Smooth muscle cell (in vitro differentiated cells): ENCODE measurements around the gene MEN1. TPM values are rescaled to one million over a fixed set of nuclear protein-coding genes. Genes with fewer than 3 reads are reported as not detected.

Experiments used
- DNase-seq: peaks from one replicate; lab custom pipeline; 2025; ENCODE audit not compliant: unreplicated experiment; lab: John Stamatoyannopoulos, UW
- H2AFZ ChIP-seq: fragments of 200-600 bp; sonication (generic); 2 replicates; pipeline ENCODE4 v1.6.0; 2016; ENCODE audit warnings: antibody characterized with exemption, low read depth, mild to moderate bottlenecking
- H3F3A ChIP-seq: fragments of 200-600 bp; sonication (generic); 2 replicates; pipeline ENCODE4 v1.6.0; 2017; ENCODE audit warnings: antibody characterized with exemption, low read depth
- H3K27ac ChIP-seq: fragments of 200-600 bp; sonication (generic); 2 replicates; pipeline ENCODE4 v1.5.1; 2016; ENCODE audit warnings: low read depth, mild to moderate bottlenecking
- H3K27me3 ChIP-seq: fragments of 200-600 bp; sonication (generic); 2 replicates; pipeline ENCODE4 v1.6.1; 2016; ENCODE audit warnings: low read depth, mild to moderate bottlenecking
- H3K36me3 ChIP-seq: fragments of 200-600 bp; sonication (generic); 2 replicates; pipeline ENCODE4 v1.5.1; 2016; ENCODE audit warnings: low read depth
- H3K4me1 ChIP-seq: fragments of 200-600 bp; sonication (generic); 2 replicates; pipeline ENCODE4 v1.5.1; 2016; ENCODE audit warnings: low read depth
- H3K4me2 ChIP-seq: fragments of 200-600 bp; sonication (generic); 2 replicates; pipeline ENCODE4 v1.6.0; 2016; ENCODE audit warnings: mild to moderate bottlenecking
- H3K4me3 ChIP-seq: fragments of 200-600 bp; sonication (generic); 2 replicates; pipeline ENCODE4 v1.5.1; 2016; ENCODE audit warnings: mild to moderate bottlenecking
- H3K79me2 ChIP-seq: fragments of 200-600 bp; sonication (generic); 2 replicates; pipeline ENCODE4 v1.6.0; 2016; ENCODE audit warnings: low read depth, mild to moderate bottlenecking
- H3K9ac ChIP-seq: fragments of 200-600 bp; sonication (generic); 2 replicates; pipeline ENCODE4 v1.6.0; 2016; ENCODE audit warnings: low read depth
- H3K9me3 ChIP-seq: fragments of 200-600 bp; sonication (generic); replicated peaks from 2 replicates; pipeline ENCODE4 v1.5.1; 2016; ENCODE audit warnings: low read depth
- H4K20me1 ChIP-seq: fragments of 200-600 bp; sonication (generic); 2 replicates; pipeline ENCODE4 v1.6.0; 2016; ENCODE audit warnings: low read depth
- WGBS: methylation state at CpG from one replicate; pipeline ENCODE4 v1.1.7; 2016; ENCODE audit warnings: low lambda C conversion rate; 5-methylcytosine and 5-hydroxymethylcytosine counted together
- polyA plus RNA-seq: library from polyadenylated mRNA; unstranded; fragments of >200 nt; fragmentation: Nextera tagmentation; extraction: Ambion mirVana; gene quantifications from 2 replicates; pipeline ENCODE4 v1.2.1, GENCODE V29; 2016
- total RNA-seq: library from RNA; depleted of rRNA; stranded (reverse); fragments of >200 nt; gene quantifications from 2 replicates; pipeline ENCODE4 v1.2.3, GENCODE V29; 2014
- TF ChIP-seq, protein P1 (sequence below): fragments of 200-600 bp; sonication (generic); IDR thresholded peaks from 2 replicates; pipeline ENCODE4 v1.5.1; 2017; ENCODE audit warnings: borderline replicate concordance, mild to moderate bottlenecking, antibody characterized with exemption; ENCODE audit not compliant: insufficient read depth, poor library complexity, severe bottlenecking

MEN1 gene
- total and polyA plus RNA-seq, 2 experiments from 2014 or later: 11.6 to 37.3 TPM

DNA sequence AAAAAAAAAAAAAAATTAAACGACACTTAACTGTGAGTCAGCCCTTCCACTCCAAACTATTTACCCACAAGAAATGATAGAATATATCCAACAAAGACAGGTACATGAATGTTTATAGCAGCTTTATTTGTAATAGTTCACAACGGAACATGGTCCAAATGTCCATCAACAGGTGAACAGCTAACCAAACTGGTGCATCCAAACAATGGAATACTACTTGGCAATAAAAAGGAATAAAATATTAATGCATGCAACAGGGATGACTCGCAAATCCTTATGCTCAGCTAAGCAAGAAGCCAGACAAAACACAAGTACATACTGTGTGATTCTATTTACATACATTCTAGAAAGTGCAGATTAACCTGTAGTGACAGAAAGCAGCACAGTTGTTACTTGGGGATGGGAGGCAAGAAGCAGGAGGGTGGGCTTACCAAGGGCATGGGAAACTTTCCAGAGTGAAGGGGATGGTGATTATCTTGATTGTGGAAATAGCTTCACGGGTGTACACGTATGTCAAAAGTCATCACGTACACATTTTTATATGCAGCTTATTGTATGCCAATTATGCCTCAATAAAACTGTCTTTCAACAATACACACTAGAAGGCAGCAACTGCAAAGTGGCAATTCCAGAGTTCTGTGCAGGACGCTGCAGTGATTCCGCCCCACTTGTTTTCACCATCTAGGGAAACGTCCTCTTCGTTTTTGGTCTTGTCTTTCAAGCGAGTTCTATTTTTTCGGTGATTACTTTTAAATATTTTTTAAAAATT lies 25.4 kb downstream of the MEN1 start:
- Histone ChIP-seq H3K4me3 (no peak overlapping the region), H3K36me3 (no peaks in the 10 kb centered on the region), H3K79me2 (no peaks in the 10 kb centered on the region), H2AFZ (no peak overlapping the region), H3K4me2 (no peak overlapping the region), H3F3A (no peaks in the 10 kb centered on the region), H3K9ac (no peak overlapping the region), H4K20me1 (no peaks in the 10 kb centered on the region), H3K27me3 (no peaks in the 10 kb centered on the region), H3K4me1 (no peaks in the 10 kb centered on the region), H3K9me3 (no peaks in the 10 kb centered on the region), H3K27ac (no peak overlapping the region)
- 92% methylated on average over 12 of the region's 12 CpGs for WGBS
- DNase-seq: no peak
- TF ChIP-seq, protein P1, sequence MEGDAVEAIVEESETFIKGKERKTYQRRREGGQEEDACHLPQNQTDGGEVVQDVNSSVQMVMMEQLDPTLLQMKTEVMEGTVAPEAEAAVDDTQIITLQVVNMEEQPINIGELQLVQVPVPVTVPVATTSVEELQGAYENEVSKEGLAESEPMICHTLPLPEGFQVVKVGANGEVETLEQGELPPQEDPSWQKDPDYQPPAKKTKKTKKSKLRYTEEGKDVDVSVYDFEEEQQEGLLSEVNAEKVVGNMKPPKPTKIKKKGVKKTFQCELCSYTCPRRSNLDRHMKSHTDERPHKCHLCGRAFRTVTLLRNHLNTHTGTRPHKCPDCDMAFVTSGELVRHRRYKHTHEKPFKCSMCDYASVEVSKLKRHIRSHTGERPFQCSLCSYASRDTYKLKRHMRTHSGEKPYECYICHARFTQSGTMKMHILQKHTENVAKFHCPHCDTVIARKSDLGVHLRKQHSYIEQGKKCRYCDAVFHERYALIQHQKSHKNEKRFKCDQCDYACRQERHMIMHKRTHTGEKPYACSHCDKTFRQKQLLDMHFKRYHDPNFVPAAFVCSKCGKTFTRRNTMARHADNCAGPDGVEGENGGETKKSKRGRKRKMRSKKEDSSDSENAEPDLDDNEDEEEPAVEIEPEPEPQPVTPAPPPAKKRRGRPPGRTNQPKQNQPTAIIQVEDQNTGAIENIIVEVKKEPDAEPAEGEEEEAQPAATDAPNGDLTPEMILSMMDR: no peak

DNA sequence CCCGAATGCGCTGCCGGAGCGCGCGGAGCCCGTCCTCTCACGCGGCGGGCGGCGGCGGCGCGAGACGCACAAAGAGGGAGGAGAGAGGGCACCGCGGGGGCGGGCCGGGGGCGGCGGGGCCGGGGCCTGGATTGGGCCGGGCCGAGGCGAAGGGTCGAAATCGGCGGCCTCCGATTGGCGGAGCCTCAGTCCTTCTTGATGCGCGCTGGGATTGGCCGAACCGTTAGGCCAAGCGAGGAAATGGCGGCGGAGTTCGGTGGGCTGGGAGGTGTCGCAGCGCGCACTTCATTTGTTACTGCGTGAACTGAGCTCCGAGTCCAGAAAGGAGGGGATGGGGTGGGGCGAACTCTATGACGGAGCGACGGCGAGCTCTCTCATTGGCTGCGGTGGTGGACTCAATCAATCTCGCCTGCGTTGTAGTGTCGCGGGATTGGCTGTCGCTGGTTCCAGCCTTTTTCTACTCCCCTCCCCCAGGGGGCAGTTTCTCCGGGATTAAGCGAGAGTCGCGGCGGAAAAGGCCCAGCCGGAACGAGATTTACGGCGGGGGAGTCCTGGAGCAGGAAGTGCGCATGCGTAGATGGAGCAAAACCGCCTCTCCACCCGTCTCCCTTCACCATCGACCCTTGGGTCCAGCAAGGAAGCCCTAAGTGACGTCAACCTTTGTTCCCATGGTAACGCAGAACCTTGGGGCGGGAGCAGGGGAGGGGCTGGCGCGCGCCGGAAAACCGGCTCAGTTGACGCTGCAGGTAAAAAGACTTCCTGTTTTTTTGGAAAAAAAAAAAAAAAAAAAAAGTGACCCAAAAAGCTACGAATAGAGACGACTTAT lies 31.7 kb downstream of the MEN1 start, which contains the start of gene SF1:
Gene SF1, minus strand, starts transcription at position 70 of the 826 bp plus-strand sequence. CDS start 150 bp downstream, outside the sequence.
- Histone ChIP-seq H3K27ac (peak within 1 kb of the TSS; percentile 96), H3K79me2 (peaks cover 39% of the 10 kb centered on the region), H3K4me3 (peak within 1 kb of the TSS; percentile 96), H3K4me1 (peaks cover 20% of the 10 kb centered on the region), H3K27me3 (no peaks in the 10 kb centered on the region), H4K20me1 (peaks cover 39% of the 10 kb centered on the region), H3K9ac (peak within 1 kb of the TSS; percentile 93), H3K36me3 (peaks cover 16% of the 10 kb centered on the region), H2AFZ (peak within 1 kb of the TSS; percentile 85), H3K4me2 (peak within 1 kb of the TSS; percentile 99), H3F3A (peaks cover 25% of the 10 kb centered on the region), H3K9me3 (no peaks in the 10 kb centered on the region)
- DNase-seq: peak; percentile 95
- WGBS: under 1% methylated on average over 70 of the region's 80 CpGs
- TF ChIP-seq, protein P1: no peak

DNA sequence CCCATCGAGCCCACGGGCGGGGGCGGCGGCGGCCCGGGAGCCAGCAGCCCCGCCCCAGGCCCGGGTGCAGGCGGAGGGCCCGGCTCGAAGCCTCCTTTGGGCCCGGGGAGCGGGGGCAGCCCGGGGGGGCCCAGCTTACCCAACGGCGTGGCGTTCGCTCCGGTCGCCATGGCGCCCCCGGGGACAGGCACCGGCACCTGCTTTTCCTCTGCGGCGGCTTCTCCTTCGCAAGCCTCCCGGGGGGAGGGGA lies 32.2 kb downstream of the MEN1 start:
- H3K36me3 ChIP-seq: peaks cover 16% of the 10 kb centered on the region
- H3K9ac ChIP-seq: peak overlapping the region; percentile 93
- WGBS: 0% methylated on average over 21 of the region's 28 CpGs
- H2AFZ ChIP-seq: no peak overlapping the region
- H3K4me2 ChIP-seq: peak overlapping the region; percentile 90
- H3K27me3 ChIP-seq: no peaks in the 10 kb centered on the region
- H3F3A ChIP-seq: peaks cover 30% of the 10 kb centered on the region
- TF ChIP-seq, protein P1: no peak
- DNase-seq: no peak
- no peaks in the 10 kb centered on the region for H3K9me3 ChIP-seq
- peaks cover 44% of the 10 kb centered on the region for H4K20me1 ChIP-seq
- H3K79me2 ChIP-seq: peaks cover 44% of the 10 kb centered on the region
- H3K4me3 ChIP-seq: peak overlapping the region; percentile 96
- peaks cover 20% of the 10 kb centered on the region for H3K4me1 ChIP-seq
- H3K27ac ChIP-seq: peak overlapping the region; percentile 96
